DND-41 (cell line): ENCODE measurements around the gene KIF5A.

ENCODE experiments used
- CTCF ChIP-seq: IDR thresholded peaks from 2 replicates; pipeline ENCODE4 v1.5.1; 2012; ENCODE audit warnings: borderline replicate concordance, low read length, moderate library complexity, mild to moderate bottlenecking; ENCODE audit not compliant: poor library complexity, severe bottlenecking; ENCODE audit errors: extremely low read depth
- EZH2 ChIP-seq: IDR thresholded peaks from 3 replicates; pipeline ENCODE4 v1.6.1; 2012; ENCODE audit warnings: borderline replicate concordance, low read depth, mild to moderate bottlenecking, moderate library complexity, low read length, inconsistent platforms; ENCODE audit not compliant: severe bottlenecking

GRCh38 chr12:57604454-57604991 is 54.7 kb downstream of the KIF5A start, which contains the start of gene DTX3:
- TF ChIP-seq CTCF (no peak), EZH2 (no peak)
